Right cardiac atrium (tissue), 5 donors: Measurements from ENCODE around the gene CAMTA1. TPM values are rescaled to one million over a fixed set of nuclear protein-coding genes. Genes with fewer than 3 reads are reported as not detected.

Experiments used
- ATAC-seq, 2 donors: fragments of 200-7000 bp; cut with Tn5 transposase; one replicate each; pipeline versions ENCODE4 v1.8.0 to v1.9.1; 2020; ENCODE audit warnings: moderate library complexity in 2 of 2, mild to moderate bottlenecking in 1 of 2
- DNase-seq, 3 donors: peaks; one replicate each; pipeline ENCODE4 v3.0.0-alpha.2; 2020
- H3K27ac ChIP-seq: one replicate; pipeline ENCODE4 v1.5.1; 2013; ENCODE audit warnings: mild to moderate bottlenecking, low read length, control low read depth, moderate library complexity
- H3K27me3 ChIP-seq: one replicate; pipeline ENCODE4 v1.6.1; 2013; ENCODE audit not compliant: control insufficient read depth, insufficient read depth
- H3K4me1 ChIP-seq: one replicate; pipeline ENCODE4 v1.6.1; 2013; ENCODE audit warnings: low read length; ENCODE audit not compliant: control insufficient read depth, insufficient read depth
- H3K4me3 ChIP-seq: one replicate; pipeline ENCODE4 v1.5.1; 2013; ENCODE audit warnings: low read length, control low read depth
- H3K9me3 ChIP-seq: one replicate; pipeline ENCODE4 v1.6.1; 2013; ENCODE audit warnings: low read length; ENCODE audit not compliant: control insufficient read depth
- WGBS: extraction: QIAGEN DNeasy Blood & Tissue Kit; methylation state at CpG from one replicate; pipeline ENCODE4 v1.1.7; 2013; 5-methylcytosine and 5-hydroxymethylcytosine counted together
- intact Hi-C, 4 donors: fragments of 100-400 bp; cut with DNase I; formaldehyde crosslinking; loops; one replicate each; pipeline versions ENCODE4 v1.11.0 to v1.14.0; 2022 to 2023
- polyA plus RNA-seq: library from polyadenylated mRNA; stranded (reverse); fragments of 200-250 nt; gene quantifications from one replicate; pipeline ENCODE4 v1.2.3, GENCODE V29; 2013
- total RNA-seq, 4 donors: library from RNA; stranded (reverse); fragmentation: NEBNext Ultra II Directional; extraction: Animal tissue kit (Norgen Biotek cat#: 25700); gene quantifications; one replicate each; pipeline ENCODE4 v1.2.1, GENCODE V29; 2021
- donor health status: healthy with polysubstance abuse.
- donor health status: DM: no; HTN: yes; CAD: no.
- donor health status: DM: no; HTN: no; CAD: no.
- donor health status: DM: no; HTN: yes; CAD: no; lungs with severe emphysema.
- donor health status: DM: yes; HTN: yes; CAD: no.

The CAMTA1 gene
- total and polyA plus RNA-seq, 5 donors = 155 to 334 (median 164) TPM

GRCh38 chr1:6996371-6996770 is 211.1 kb downstream of the CAMTA1 start:
- Histone ChIP-seq H3K27me3 (no peaks in the 10 kb centered on the region), H3K9me3 (no peaks in the 10 kb centered on the region), H3K4me3 (no peak overlapping the region), H3K4me1 (no peaks in the 10 kb centered on the region), H3K27ac (no peak overlapping the region)
- intact Hi-C loops = no loop called here
- DNase-seq (no peak), ATAC-seq (no peak)

GRCh38 chr1:6996866-6997265 is 211.6 kb downstream of the CAMTA1 start:
- H3K27me3 ChIP-seq = no peaks in the 10 kb centered on the region
- no peak for DNase-seq
- 85% methylated on average over 10 of the region's 10 CpGs for WGBS
- H3K27ac ChIP-seq = no peak overlapping the region
- no peak overlapping the region for H3K4me3 ChIP-seq
- H3K4me1 ChIP-seq = no peaks in the 10 kb centered on the region
- intact Hi-C loops = no loop called here
- ATAC-seq = no peak
- H3K9me3 ChIP-seq = no peaks in the 10 kb centered on the region

DNA sequence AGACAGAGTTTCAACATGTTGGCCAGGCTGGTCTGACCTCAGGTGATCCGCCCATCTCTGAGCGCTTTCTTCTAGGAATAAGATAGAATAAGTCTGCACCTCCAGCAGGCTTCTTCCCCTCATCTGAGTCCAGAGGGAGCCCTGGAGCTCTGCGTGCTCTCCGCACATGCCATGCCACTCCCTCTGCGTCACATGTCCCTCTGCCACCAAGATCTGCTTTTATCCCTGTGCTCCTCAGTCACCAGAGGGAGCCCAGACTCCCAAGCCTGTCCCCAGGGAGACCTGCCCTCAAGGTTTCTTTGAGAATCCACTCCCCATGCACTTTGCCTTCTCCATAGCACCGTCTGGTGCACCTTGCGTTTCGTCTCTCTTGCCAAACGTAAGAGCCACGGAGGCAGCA is 213.0 kb downstream of the CAMTA1 start:
- ATAC-seq (peak; percentile 42 to 80), DNase-seq (no peak)
- Histone ChIP-seq H3K27me3 (no peaks in the 10 kb centered on the region), H3K9me3 (no peaks in the 10 kb centered on the region), H3K4me3 (no peak overlapping the region), H3K27ac (no peak overlapping the region), H3K4me1 (no peaks in the 10 kb centered on the region)
- intact Hi-C loops = no loop called here
- WGBS = 64% methylated on average over 10 of the region's 10 CpGs

- H3K27ac ChIP-seq = no peak overlapping the region
- 88% methylated on average over 6 of the region's 6 CpGs for WGBS
- H3K4me1 ChIP-seq = no peaks in the 10 kb centered on the region
- DNase-seq = no peak
- H3K9me3 ChIP-seq = no peaks in the 10 kb centered on the region
- intact Hi-C loops = no loop called here
- no peaks in the 10 kb centered on the region for H3K27me3 ChIP-seq
- no peak for ATAC-seq
- H3K4me3 ChIP-seq = no peak overlapping the region
Observed at GRCh38 chr1:6999826-7000225, 214.6 kb downstream of the CAMTA1 start.

- Histone ChIP-seq H3K4me3 (no peak overlapping the region), H3K27ac (no peak overlapping the region), H3K9me3 (no peaks in the 10 kb centered on the region), H3K27me3 (no peaks in the 10 kb centered on the region), H3K4me1 (no peaks in the 10 kb centered on the region)
- intact Hi-C loops = no loop called here
- no peak for DNase-seq
- ATAC-seq = no peak
- WGBS = 95% methylated on average over 3 of the region's 3 CpGs
Observed at GRCh38 chr1:7000720-7001119, 215.5 kb downstream of the CAMTA1 start.

GRCh38 chr1:7002728-7003127 is 217.5 kb downstream of the CAMTA1 start:
- H3K9me3 ChIP-seq = no peaks in the 10 kb centered on the region
- DNase-seq (no peak), ATAC-seq (no peak)
- H3K27ac ChIP-seq = no peak overlapping the region
- WGBS = 88% methylated on average over 8 of the region's 8 CpGs
- no peaks in the 10 kb centered on the region for H3K27me3 ChIP-seq
- no peaks in the 10 kb centered on the region for H3K4me1 ChIP-seq
- H3K4me3 ChIP-seq = no peak overlapping the region
- intact Hi-C loops = no loop called here

GRCh38 chr1:7003676-7004075 is 218.4 kb downstream of the CAMTA1 start:
- Histone ChIP-seq H3K27ac (no peak overlapping the region), H3K4me1 (no peaks in the 10 kb centered on the region), H3K4me3 (no peak overlapping the region), H3K9me3 (no peaks in the 10 kb centered on the region), H3K27me3 (no peaks in the 10 kb centered on the region)
- whole genome bisulfite sequencing = 60% methylated on average over 5 of the region's 5 CpGs
- intact Hi-C loops = no loop called here
- ATAC-seq (no peak), DNase-seq (no peak)

DNA sequence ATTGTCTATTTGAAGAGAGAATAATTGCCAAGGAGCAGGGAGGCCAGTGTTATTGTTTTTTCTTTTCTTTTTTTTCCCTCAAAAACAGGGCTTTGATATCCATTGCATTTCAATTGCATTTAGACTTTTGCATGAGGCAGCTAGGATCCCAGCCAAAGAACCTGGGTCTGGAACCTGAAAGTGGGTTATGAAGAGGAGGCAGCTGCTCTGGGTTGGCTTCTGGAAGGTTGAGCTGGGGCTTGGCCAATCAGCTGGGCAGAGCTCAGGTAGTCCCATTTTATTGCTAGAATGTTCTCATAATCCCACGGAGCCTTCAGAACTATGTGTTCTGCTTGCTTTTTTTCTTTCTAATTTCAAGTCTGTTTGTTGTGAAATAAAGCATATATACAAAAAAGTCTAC is 218.9 kb downstream of the CAMTA1 start:
- Histone ChIP-seq H3K4me3 (no peak overlapping the region), H3K27ac (no peak overlapping the region), H3K4me1 (no peaks in the 10 kb centered on the region), H3K9me3 (no peaks in the 10 kb centered on the region), H3K27me3 (no peaks in the 10 kb centered on the region)
- intact Hi-C loops = no loop called here
- 91% methylated on average over 1 of the region's 1 CpG for WGBS
- ATAC-seq (no peak), DNase-seq (no peak)

GRCh38 chr1:7005762-7006161 is 220.5 kb downstream of the CAMTA1 start:
- no peak for DNase-seq
- Histone ChIP-seq H3K27ac (no peak overlapping the region), H3K27me3 (no peaks in the 10 kb centered on the region), H3K9me3 (no peaks in the 10 kb centered on the region), H3K4me3 (no peak overlapping the region), H3K4me1 (no peaks in the 10 kb centered on the region)
- ATAC-seq = no peak
- WGBS = 94% methylated on average over 4 of the region's 4 CpGs
- intact Hi-C loops = no loop called here

- WGBS = 87% methylated on average over 26 of the region's 26 CpGs
- intact Hi-C loops = no loop called here
Observed at GRCh38 chr1:7006996-7007871, 222.0 kb downstream of the CAMTA1 start.

DNA sequence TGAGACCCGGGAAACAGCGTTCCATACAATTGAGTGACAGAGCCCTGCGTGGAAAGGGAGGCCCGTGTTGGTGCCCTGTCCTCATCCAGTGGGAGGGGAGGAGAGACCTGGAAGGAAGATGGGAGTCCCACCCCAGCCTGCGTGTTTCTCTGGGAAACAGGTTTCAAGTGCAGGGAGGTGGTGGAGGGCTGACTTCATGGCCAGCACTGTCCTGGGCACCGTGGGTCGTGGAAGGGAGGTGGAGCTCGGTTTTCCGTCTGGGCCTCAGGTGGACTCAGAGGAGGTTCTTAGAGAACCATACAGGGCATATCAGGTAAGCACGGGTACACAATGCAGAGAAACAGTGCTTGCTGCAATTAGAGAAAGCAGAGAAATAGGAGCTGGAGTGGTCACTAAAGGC is 222.6 kb downstream of the CAMTA1 start:
- no peak overlapping the region for H3K27ac ChIP-seq
- H3K4me3 ChIP-seq = no peak overlapping the region
- 77% methylated on average over 10 of the region's 10 CpGs for WGBS
- no peaks in the 10 kb centered on the region for H3K9me3 ChIP-seq
- H3K27me3 ChIP-seq = no peaks in the 10 kb centered on the region
- intact Hi-C loops = no loop called here
- DNase-seq (no peak), ATAC-seq (no peak)
- H3K4me1 ChIP-seq = no peaks in the 10 kb centered on the region

More at GRCh38 chr1:7006996-7007871, 222.0 kb downstream of the CAMTA1 start:
- H3K9me3 ChIP-seq = no peaks in the 10 kb centered on the region
- DNase-seq (no peak), ATAC-seq (no peak)
- H3K27me3 ChIP-seq = no peaks in the 10 kb centered on the region
- H3K27ac ChIP-seq = no peak overlapping the region
- H3K4me1 ChIP-seq = no peaks in the 10 kb centered on the region
- H3K4me3 ChIP-seq = no peak overlapping the region

GRCh38 chr1:7008331-7008730 is 223.1 kb downstream of the CAMTA1 start:
- Histone ChIP-seq H3K4me3 (no peak overlapping the region), H3K9me3 (no peaks in the 10 kb centered on the region), H3K27me3 (no peaks in the 10 kb centered on the region), H3K4me1 (no peaks in the 10 kb centered on the region), H3K27ac (no peak overlapping the region)
- intact Hi-C loops = no loop called here
- WGBS = 88% methylated on average over 10 of the region's 10 CpGs
- DNase-seq = no peak
- ATAC-seq = no peak
